Activated T-helper 2 cell treated with anti-CD3 and anti-CD28 coated beads, Interferon-gamma antibody, Interleukin-2, Interleukin-4, amounts not matched to agents 10 μg/mL and 5 μg/mL and 100 μg/mL, durations not matched to agents 14 hours and 24 hours and 36 hours (primary cell): ENCODE results near the gene PMEPA1. TPM values are rescaled to one million over a fixed set of nuclear protein-coding genes. Genes with fewer than 3 reads are reported as not detected.
A peak's percentile ranks its signal among the peaks of the same experiment; 100 is the strongest.

Experiments
- DNase-seq: peaks from one replicate; pipeline ENCODE4 v3.0.0; 2021; ENCODE audit warnings: low spot score
- H3K27ac Mint-ChIP-seq: one replicate; pipeline ENCODE4 v1.8.0; 2021; ENCODE audit warnings: mixed read lengths
- H3K27me3 Mint-ChIP-seq: one replicate; pipeline ENCODE4 v1.8.0; 2021; ENCODE audit warnings: low read depth, mixed read lengths
- H3K36me3 Mint-ChIP-seq: one replicate; pipeline ENCODE4 v1.8.0; 2021; ENCODE audit warnings: low read depth, mixed read lengths
- H3K4me1 Mint-ChIP-seq: one replicate; pipeline ENCODE4 v1.8.0; 2021; ENCODE audit warnings: low read depth, mixed read lengths
- H3K4me3 Mint-ChIP-seq: one replicate; pipeline ENCODE4 v1.8.0; 2021; ENCODE audit warnings: low read depth, mild to moderate bottlenecking, moderate library complexity, mixed read lengths
- H3K9me3 Mint-ChIP-seq: one replicate; pipeline ENCODE4 v1.8.0; 2021; ENCODE audit warnings: mixed read lengths
- intact Hi-C: fragments of 100-400 bp; cut with micrococcal nuclease; formaldehyde crosslinking; loops from one replicate; pipeline ENCODE4 v1.15.1; 2023
- total RNA-seq: library from RNA; stranded (reverse); gene quantifications from 2 replicates; pipeline ENCODE4 v1.2.3, GENCODE V29; 2022

The PMEPA1 gene
- total RNA-seq, 1 donor from 2014 or later: 1.1 TPM

GRCh38 chr20:57618764-57619050 lies 91.1 kb downstream of the PMEPA1 start:
- peak overlapping the region; percentile 65 for H3K4me3 Mint-ChIP-seq
- peaks cover 14% of the 10 kb centered on the region for H3K27me3 Mint-ChIP-seq
- DNase-seq: no peak
- H3K9me3 Mint-ChIP-seq: no peaks in the 10 kb centered on the region
- H3K4me1 Mint-ChIP-seq: peaks cover 47% of the 10 kb centered on the region
- H3K27ac Mint-ChIP-seq: peak overlapping the region; percentile 91
- intact Hi-C loops: loop anchor here (1.0 to 5.0 kb wide), 4 partner anchors 10 to 226 kb away; partner anchors contain the start of gene RBM38
- peaks cover 4% of the 10 kb centered on the region for H3K36me3 Mint-ChIP-seq

- Mint-ChIP-seq H3K4me3 (peak overlapping the region; percentile 65), H3K4me1 (peaks cover 47% of the 10 kb centered on the region), H3K9me3 (no peaks in the 10 kb centered on the region), H3K27ac (peak overlapping the region; percentile 91), H3K36me3 (peaks cover 4% of the 10 kb centered on the region), H3K27me3 (peaks cover 13% of the 10 kb centered on the region)
- intact Hi-C loops: loop anchor here (2.0 to 5.0 kb wide), 2 partner anchors 21 to 226 kb away; partner anchors contain the start of gene RBM38
- DNase-seq: peak; percentile 8
Measured at GRCh38 chr20:57618091-57618763, 91.6 kb downstream of the PMEPA1 start.

- Mint-ChIP-seq H3K27me3 (peaks cover 13% of the 10 kb centered on the region), H3K27ac (no peak overlapping the region), H3K36me3 (peaks cover 4% of the 10 kb centered on the region), H3K4me3 (no peak overlapping the region), H3K9me3 (no peaks in the 10 kb centered on the region), H3K4me1 (peaks cover 41% of the 10 kb centered on the region)
- intact Hi-C loops: loop anchor here (5.0 kb wide), 1 partner anchor 225 kb away; the partner anchor contains the start of gene RBM38
- peak; percentile 6 for DNase-seq
Measured at GRCh38 chr20:57617079-57617795, 92.6 kb downstream of the PMEPA1 start.

- peaks cover 13% of the 10 kb centered on the region for H3K27me3 Mint-ChIP-seq
- no peaks in the 10 kb centered on the region for H3K9me3 Mint-ChIP-seq
- peaks cover 39% of the 10 kb centered on the region for H3K4me1 Mint-ChIP-seq
- peaks cover 4% of the 10 kb centered on the region for H3K36me3 Mint-ChIP-seq
- H3K4me3 Mint-ChIP-seq: no peak overlapping the region
- peak; percentile 8 for DNase-seq
- intact Hi-C loops: loop anchor here (5.0 kb wide), 1 partner anchor 224 kb away; the partner anchor contains the start of gene RBM38
- H3K27ac Mint-ChIP-seq: no peak overlapping the region
Measured at GRCh38 chr20:57616143-57616951, 93.5 kb downstream of the PMEPA1 start.

- DNase-seq: no peak
- H3K4me1 Mint-ChIP-seq: peaks cover 34% of the 10 kb centered on the region
- H3K36me3 Mint-ChIP-seq: peaks cover 8% of the 10 kb centered on the region
Measured at GRCh38 chr20:57615445-57615811, 94.4 kb downstream of the PMEPA1 start.

GRCh38 chr20:57614490-57615444 lies 95.0 kb downstream of the PMEPA1 start:
- Mint-ChIP-seq H3K9me3 (no peaks in the 10 kb centered on the region), H3K27ac (no peak overlapping the region), H3K27me3 (peaks cover 15% of the 10 kb centered on the region), H3K36me3 (peaks cover 8% of the 10 kb centered on the region), H3K4me1 (peaks cover 28% of the 10 kb centered on the region), H3K4me3 (no peak overlapping the region)
- DNase-seq: no peak
- intact Hi-C loops: loop anchor here (5.0 kb wide), 1 partner anchor 222 kb away; the partner anchor contains the start of gene RBM38

More at GRCh38 chr20:57615445-57615811, 94.4 kb downstream of the PMEPA1 start:
- Mint-ChIP-seq H3K9me3 (no peaks in the 10 kb centered on the region), H3K27ac (no peak overlapping the region), H3K27me3 (peaks cover 13% of the 10 kb centered on the region), H3K4me3 (no peak overlapping the region)
- intact Hi-C loops: loop anchor here (5.0 kb wide), 1 partner anchor 223 kb away; the partner anchor contains the start of gene RBM38

- intact Hi-C loops: no loop called here
- Mint-ChIP-seq H3K4me3 (no peak overlapping the region), H3K27ac (no peak overlapping the region), H3K27me3 (peaks cover 18% of the 10 kb centered on the region), H3K4me1 (peaks cover 17% of the 10 kb centered on the region), H3K36me3 (peaks cover 8% of the 10 kb centered on the region), H3K9me3 (no peaks in the 10 kb centered on the region)
- DNase-seq: no peak
Measured at GRCh38 chr20:57613481-57613921, 96.3 kb downstream of the PMEPA1 start.

- Mint-ChIP-seq H3K36me3 (peaks cover 8% of the 10 kb centered on the region), H3K27me3 (peaks cover 18% of the 10 kb centered on the region)
- intact Hi-C loops: no loop called here
Measured at GRCh38 chr20:57612916-57613315, 96.9 kb downstream of the PMEPA1 start.

GRCh38 chr20:57612436-57612835 lies 97.4 kb downstream of the PMEPA1 start:
- peaks cover 6% of the 10 kb centered on the region for H3K4me1 Mint-ChIP-seq
- no peak overlapping the region for H3K27ac Mint-ChIP-seq
- H3K36me3 Mint-ChIP-seq: peaks cover 8% of the 10 kb centered on the region
- no peaks in the 10 kb centered on the region for H3K9me3 Mint-ChIP-seq
- peaks cover 21% of the 10 kb centered on the region for H3K27me3 Mint-ChIP-seq
- intact Hi-C loops: no loop called here
- H3K4me3 Mint-ChIP-seq: no peak overlapping the region
- no peak for DNase-seq

More at GRCh38 chr20:57612916-57613315, 96.9 kb downstream of the PMEPA1 start:
- H3K4me3 Mint-ChIP-seq: no peak overlapping the region
- H3K27ac Mint-ChIP-seq: no peak overlapping the region
- no peak for DNase-seq
- peaks cover 11% of the 10 kb centered on the region for H3K4me1 Mint-ChIP-seq
- no peaks in the 10 kb centered on the region for H3K9me3 Mint-ChIP-seq

- Mint-ChIP-seq H3K4me1 (no peaks in the 10 kb centered on the region), H3K9me3 (no peaks in the 10 kb centered on the region), H3K27ac (no peak overlapping the region), H3K4me3 (no peak overlapping the region), H3K27me3 (peaks cover 19% of the 10 kb centered on the region), H3K36me3 (peaks cover 8% of the 10 kb centered on the region)
- no peak for DNase-seq
- intact Hi-C loops: no loop called here
Measured at GRCh38 chr20:57611586-57612311, 98.1 kb downstream of the PMEPA1 start.

- peaks cover 5% of the 10 kb centered on the region for H3K4me1 Mint-ChIP-seq
- DNase-seq: no peak
Measured at GRCh38 chr20:57610261-57610952, 99.4 kb downstream of the PMEPA1 start.

More at GRCh38 chr20:57610261-57610952, 99.4 kb downstream of the PMEPA1 start:
- intact Hi-C loops: no loop called here
- H3K9me3 Mint-ChIP-seq: no peaks in the 10 kb centered on the region
- H3K36me3 Mint-ChIP-seq: peaks cover 8% of the 10 kb centered on the region
- H3K27ac Mint-ChIP-seq: no peak overlapping the region
- no peak overlapping the region for H3K4me3 Mint-ChIP-seq
- peaks cover 16% of the 10 kb centered on the region for H3K27me3 Mint-ChIP-seq
